ENCODE data around the gene NXPH1. TPM values are rescaled to one million over a fixed set of nuclear protein-coding genes. Genes with fewer than 3 reads are reported as not detected.

Gene NXPH1
- total RNA-seq, 3 donors from 2014 or later (not counting 1 experiment from before 2014, with no cell fraction given): not detected

DNA sequence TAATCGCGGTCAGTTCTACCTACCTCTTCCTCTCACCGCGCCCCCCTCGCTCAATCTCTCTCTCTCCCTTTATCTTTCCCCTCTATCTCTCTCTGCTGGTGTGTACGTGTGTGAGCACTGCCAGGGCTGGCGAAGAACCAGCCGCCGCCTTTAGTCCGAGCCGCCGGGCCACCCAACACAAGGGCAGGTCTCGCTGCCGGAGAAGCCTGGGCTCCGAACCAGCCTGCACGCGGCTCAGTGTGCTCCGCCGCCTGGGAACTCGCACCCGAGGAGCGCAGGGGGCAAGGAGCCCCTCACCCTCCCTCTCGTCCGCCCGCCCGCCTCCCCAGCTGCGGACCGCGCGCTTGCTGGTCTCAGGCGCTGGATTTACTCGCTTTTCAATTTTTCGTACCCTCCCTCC lies 1.7 kb downstream of the NXPH1 start:
- intact Hi-C loops (cut with micrococcal nuclease): no loop called here
- Histone ChIP-seq H3K36me3 (ENCODE audit: control insufficient read depth, insufficient read depth, low read length) (no peaks in the 10 kb centered on the region), H3K27me3 (ENCODE audit: control insufficient read depth, insufficient read depth, low read length) (peaks cover 59% of the 10 kb centered on the region), H3K4me3 (ENCODE audit: low read length) (no peak overlapping the region), H3K27ac (ENCODE audit: low read length) (no peak overlapping the region), H3K4me1 (ENCODE audit: control insufficient read depth, insufficient read depth, low read length) (no peaks in the 10 kb centered on the region), H3K9me3 (ENCODE audit: control insufficient read depth, insufficient read depth, low read length) (no peaks in the 10 kb centered on the region)
- DNase-seq: no peak
- H3K4me1 Mint-ChIP-seq: peaks cover 6 to 9% of the 10 kb centered on the region in 2 donors
- 11% methylated on average over 33 of the region's 33 CpGs for WGBS (ENCODE audit: insufficient coverage)
- H3K9me3 Mint-ChIP-seq: peaks cover 4% of the 10 kb centered on the region in 2 donors
- H3K27me3 Mint-ChIP-seq (ENCODE audit: low read depth in 2 of 2): peaks cover 60 to 91% of the 10 kb centered on the region in 2 donors
- no peak for ATAC-seq
- H3K27ac Mint-ChIP-seq: no peak overlapping the region
- no peak overlapping the region for H3K4me3 Mint-ChIP-seq
- TF ChIP-seq, protein P1, sequence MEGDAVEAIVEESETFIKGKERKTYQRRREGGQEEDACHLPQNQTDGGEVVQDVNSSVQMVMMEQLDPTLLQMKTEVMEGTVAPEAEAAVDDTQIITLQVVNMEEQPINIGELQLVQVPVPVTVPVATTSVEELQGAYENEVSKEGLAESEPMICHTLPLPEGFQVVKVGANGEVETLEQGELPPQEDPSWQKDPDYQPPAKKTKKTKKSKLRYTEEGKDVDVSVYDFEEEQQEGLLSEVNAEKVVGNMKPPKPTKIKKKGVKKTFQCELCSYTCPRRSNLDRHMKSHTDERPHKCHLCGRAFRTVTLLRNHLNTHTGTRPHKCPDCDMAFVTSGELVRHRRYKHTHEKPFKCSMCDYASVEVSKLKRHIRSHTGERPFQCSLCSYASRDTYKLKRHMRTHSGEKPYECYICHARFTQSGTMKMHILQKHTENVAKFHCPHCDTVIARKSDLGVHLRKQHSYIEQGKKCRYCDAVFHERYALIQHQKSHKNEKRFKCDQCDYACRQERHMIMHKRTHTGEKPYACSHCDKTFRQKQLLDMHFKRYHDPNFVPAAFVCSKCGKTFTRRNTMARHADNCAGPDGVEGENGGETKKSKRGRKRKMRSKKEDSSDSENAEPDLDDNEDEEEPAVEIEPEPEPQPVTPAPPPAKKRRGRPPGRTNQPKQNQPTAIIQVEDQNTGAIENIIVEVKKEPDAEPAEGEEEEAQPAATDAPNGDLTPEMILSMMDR (IDR thresholded peaks at IDR 0.05): no peak
- H3K36me3 Mint-ChIP-seq: no peaks in the 10 kb centered on the region

DNA sequence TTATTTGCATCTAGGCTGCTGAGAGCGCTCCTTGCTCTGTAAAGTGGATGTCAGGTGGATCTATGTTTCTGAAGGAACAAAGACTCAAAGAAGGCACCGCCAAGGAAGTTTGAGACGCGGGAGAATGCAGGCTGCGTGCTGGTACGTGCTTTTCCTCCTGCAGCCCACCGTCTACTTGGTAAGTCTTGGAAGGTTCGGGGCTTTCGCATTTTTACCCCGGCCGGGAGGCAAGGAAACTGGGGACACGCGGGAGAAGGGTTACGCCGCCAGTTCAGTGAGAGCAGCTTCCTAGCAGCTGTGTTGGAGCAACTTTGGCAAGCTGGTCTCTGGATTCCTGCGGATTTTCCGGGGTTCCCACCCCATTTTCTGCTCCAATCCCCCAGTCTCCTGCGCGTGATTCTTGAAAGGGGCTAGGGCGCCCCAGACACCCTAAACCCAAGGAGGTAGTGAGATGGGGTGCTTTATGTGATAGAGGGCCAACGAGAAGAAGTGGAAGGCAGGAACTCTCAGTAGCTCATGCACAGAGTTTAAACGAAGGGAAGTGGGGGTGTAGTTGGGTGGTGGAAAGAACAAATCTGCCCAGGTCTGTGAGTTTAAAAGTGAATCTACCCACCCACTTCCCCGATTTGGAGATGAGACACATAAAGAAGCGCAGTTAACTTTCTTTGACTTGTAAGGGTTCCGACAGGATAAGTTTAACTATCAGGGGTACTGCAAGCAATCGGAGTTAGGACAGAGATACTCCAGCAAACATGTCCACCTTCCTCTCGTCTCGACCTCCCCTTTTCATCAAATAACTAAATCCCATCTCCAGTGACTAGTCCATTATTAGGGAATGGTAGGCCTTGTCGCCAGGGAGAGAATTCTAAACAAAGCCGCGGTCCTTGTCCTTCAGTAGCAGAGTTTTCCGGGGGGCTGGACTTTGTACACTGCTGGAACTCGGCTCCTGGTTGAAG lies 2.5 kb downstream of the NXPH1 start:
- Histone ChIP-seq H3K4me3 (ENCODE audit: low read length) (no peak overlapping the region), H3K36me3 (ENCODE audit: control insufficient read depth, insufficient read depth, low read length) (no peaks in the 10 kb centered on the region), H3K9me3 (ENCODE audit: control insufficient read depth, insufficient read depth, low read length) (no peaks in the 10 kb centered on the region), H3K27ac (ENCODE audit: low read length) (no peak overlapping the region), H3K4me1 (ENCODE audit: control insufficient read depth, insufficient read depth, low read length) (no peaks in the 10 kb centered on the region), H3K27me3 (ENCODE audit: control insufficient read depth, insufficient read depth, low read length) (peaks cover 64% of the 10 kb centered on the region)
- H3K27ac Mint-ChIP-seq: no peak overlapping the region
- TF ChIP-seq, protein P1 (IDR thresholded peaks at IDR 0.05): no peak
- intact Hi-C loops (cut with micrococcal nuclease): no loop called here
- DNase-seq (no peak), ATAC-seq (no peak)
- H3K36me3 Mint-ChIP-seq: no peaks in the 10 kb centered on the region
- peaks cover 4% of the 10 kb centered on the region in 2 donors for H3K9me3 Mint-ChIP-seq
- WGBS (ENCODE audit: insufficient coverage): 13% methylated on average over 32 of the region's 33 CpGs
- peaks cover 6 to 9% of the 10 kb centered on the region in 2 donors for H3K4me1 Mint-ChIP-seq
- H3K4me3 Mint-ChIP-seq: no peak overlapping the region
- peaks cover 64 to 97% of the 10 kb centered on the region in 2 donors for H3K27me3 Mint-ChIP-seq (ENCODE audit: low read depth in 2 of 2)

- peaks cover 65 to 97% of the 10 kb centered on the region in 2 donors for H3K27me3 Mint-ChIP-seq (ENCODE audit: low read depth in 2 of 2)
- no peak overlapping the region for H3K4me3 Mint-ChIP-seq
- intact Hi-C loops (cut with micrococcal nuclease): no loop called here
- H3K27ac ChIP-seq (ENCODE audit: low read length): no peak overlapping the region
- no peak overlapping the region for H3K4me3 ChIP-seq (ENCODE audit: low read length)
- TF ChIP-seq, protein P1 (IDR thresholded peaks at IDR 0.05): no peak
- H3K4me1 ChIP-seq (ENCODE audit: control insufficient read depth, insufficient read depth, low read length): peaks cover under 1% of the 10 kb centered on the region
- H3K27ac Mint-ChIP-seq: no peak overlapping the region
- WGBS (ENCODE audit: insufficient coverage): 4% methylated on average over 15 of the region's 15 CpGs
- H3K9me3 Mint-ChIP-seq: peaks cover 4% of the 10 kb centered on the region in 2 donors
- ATAC-seq (no peak), DNase-seq (peak in 1 of 2 donors; percentile 46)
- no peaks in the 10 kb centered on the region for H3K36me3 Mint-ChIP-seq
- H3K36me3 ChIP-seq (ENCODE audit: control insufficient read depth, insufficient read depth, low read length): no peaks in the 10 kb centered on the region
- peaks cover under 1% of the 10 kb centered on the region for H3K9me3 ChIP-seq (ENCODE audit: control insufficient read depth, insufficient read depth, low read length)
- H3K27me3 ChIP-seq (ENCODE audit: control insufficient read depth, insufficient read depth, low read length): peaks cover 69% of the 10 kb centered on the region
- H3K4me1 Mint-ChIP-seq: peaks cover 6 to 9% of the 10 kb centered on the region in 2 donors
Measured at GRCh38 chr7:8436965-8437364, 3.6 kb downstream of the NXPH1 start.

Measured in natural killer cell (primary cell).